ENCODE data around the gene IGHMBP2.
"Not testable (repeated sequence)": the region's sequence is repeated elsewhere in the genome, so short reads cannot be mapped to it uniquely, and the experiment has no call there.

The IGHMBP2 gene

DNA sequence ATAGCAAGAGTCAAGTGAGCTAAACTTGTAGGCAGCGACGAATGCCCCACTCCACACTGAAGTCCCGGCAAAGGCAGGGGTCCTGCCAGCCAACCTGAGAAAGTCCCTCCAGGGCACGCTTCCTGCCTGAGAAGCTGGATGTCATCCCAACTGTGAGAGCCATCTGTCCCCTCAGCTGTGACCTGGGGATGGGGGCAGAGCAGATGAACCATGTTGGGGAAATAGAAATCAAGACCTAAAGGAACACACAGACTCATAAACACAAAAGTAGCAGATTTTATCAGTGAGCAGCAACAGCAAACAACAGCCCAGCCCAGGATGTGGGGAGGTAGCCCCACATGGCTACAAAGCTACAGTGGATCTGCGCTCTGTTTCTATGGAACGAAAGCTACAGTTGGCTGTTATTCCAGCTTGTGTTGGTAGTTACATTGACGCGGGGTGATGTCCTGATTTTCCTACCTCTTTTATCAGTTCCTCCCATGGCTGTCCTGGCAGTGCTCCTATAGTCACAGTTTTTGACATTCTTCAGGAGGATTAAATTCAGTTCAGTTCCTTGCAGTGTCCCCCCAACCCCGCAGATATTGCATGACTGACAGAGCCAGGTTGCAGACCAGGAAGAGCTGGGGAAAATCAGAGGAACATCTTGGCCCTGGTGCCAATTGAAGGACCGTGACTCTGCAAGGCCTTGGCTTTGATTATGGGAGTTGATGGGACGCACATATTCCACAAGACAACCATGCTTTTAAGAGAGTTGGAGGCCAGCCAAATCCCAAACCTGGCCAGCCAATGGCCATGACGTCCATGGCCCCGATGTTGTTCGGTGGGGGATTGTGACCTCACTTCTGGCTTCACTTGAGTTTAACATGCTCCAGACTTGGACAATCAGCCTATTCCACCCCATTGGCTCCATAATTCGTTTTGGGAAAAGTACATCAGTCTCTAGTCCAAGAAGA, 62.5 kb downstream of the IGHMBP2 start:
- DNase-seq = no peak

DNA sequence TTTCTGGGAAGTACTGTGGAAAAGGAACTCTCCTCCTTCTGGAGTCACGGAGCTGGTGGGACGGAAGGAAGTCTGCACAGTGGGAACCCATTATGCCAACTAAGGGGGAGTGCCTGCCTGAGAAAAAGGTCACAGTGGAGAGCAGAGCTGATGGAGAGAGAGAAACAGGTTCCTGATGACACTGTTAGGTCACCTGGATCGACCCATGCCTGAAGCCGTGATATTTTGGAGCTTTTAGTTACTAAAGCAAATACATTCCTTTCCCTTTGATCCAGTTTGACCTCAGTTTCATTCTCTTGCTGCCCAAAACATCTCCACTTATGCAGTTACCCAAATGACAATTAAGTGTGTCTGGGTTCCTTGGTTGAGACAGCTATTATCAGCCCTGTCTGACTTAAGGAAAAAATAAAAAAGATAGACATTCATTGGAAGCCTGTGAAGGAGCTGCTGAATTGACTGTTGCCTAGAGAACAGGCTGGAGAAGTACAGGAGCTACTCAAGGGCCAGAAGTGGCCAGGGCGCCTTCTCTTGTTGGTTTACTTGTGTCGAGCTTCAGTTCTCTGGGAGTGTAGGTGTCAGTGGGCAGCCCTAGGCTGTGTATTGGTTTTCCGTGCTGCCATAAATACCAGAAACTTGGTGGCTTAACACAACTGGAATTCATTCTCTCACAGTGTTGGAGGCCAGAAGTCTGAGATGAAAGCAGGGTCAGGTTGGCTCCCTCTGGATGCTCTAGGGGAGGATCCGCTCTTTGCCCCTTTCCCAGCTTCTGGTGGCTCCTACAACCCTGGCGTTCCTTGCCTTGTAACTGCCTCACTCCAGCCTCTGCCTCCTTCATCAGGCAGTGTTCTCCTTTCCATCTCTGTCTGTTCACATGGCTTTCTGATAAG, 63.4 kb downstream of the IGHMBP2 start:
- DNase-seq = no peak

DNA sequence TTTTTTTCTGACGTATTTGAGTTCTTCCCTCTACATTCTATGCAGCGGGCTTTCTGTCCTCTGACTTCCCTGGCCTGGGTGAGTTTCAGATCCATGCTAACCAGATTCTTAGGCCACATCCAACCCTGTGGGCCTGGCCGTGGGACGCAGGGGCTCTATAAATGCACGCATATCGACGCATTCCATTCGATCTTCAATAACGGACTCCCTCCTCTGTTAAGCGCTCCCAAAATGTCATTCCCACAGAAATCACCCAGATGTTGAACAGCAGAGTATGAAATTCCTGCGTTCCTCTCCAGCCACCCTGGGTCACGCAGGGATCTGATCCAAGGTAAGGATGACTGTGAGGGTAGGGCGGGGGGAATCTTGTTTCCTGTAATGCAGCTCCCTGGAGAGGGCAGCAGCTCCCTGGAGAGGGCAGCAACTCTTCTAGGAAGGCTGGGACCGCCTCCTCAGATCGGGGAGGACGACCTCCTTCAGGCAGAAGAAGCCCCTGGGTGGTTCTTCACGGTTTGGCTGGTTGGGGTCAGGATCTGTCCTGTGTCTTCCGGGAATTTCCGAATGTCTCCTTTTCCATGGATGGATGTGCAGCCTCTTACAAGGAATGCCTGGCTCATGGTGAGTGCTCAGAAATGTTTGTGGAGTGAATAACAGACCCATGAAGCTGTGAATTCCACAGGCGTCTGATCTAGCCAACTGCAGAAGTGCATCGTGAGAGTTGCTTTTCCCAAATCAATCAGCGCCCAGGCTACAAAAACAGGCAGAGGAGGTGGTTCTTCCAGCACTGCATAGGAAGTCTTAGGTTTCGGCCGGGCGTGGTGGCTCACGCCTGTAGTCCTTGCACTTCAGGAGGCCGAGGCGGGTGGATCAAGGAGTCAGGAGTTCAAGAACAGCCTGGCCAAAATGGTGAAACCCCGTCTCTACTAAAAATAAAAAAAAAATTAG, 64.9 kb downstream of the IGHMBP2 start:
- DNase-seq = no peak

DNA sequence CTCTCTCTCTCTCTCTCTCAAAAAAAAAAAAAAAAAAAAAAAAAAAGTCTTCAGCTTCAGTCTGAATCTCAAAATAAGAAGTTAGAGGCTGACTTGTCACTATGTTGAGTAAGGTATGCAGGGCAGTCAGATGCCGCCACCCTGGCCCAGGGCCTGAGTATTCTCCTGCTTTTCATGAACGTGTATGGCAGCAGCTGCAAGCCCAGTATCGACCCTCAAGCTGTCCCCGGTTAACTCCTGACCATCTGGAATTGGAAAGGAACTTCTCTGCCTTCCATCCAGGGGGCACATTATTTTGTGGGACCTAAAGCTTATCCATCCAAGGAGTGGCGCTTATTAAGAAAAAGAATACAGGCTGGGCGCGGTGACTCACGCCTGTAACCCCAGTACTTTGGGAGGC, 65.7 kb downstream of the IGHMBP2 start:
- no peak for DNase-seq

DNA sequence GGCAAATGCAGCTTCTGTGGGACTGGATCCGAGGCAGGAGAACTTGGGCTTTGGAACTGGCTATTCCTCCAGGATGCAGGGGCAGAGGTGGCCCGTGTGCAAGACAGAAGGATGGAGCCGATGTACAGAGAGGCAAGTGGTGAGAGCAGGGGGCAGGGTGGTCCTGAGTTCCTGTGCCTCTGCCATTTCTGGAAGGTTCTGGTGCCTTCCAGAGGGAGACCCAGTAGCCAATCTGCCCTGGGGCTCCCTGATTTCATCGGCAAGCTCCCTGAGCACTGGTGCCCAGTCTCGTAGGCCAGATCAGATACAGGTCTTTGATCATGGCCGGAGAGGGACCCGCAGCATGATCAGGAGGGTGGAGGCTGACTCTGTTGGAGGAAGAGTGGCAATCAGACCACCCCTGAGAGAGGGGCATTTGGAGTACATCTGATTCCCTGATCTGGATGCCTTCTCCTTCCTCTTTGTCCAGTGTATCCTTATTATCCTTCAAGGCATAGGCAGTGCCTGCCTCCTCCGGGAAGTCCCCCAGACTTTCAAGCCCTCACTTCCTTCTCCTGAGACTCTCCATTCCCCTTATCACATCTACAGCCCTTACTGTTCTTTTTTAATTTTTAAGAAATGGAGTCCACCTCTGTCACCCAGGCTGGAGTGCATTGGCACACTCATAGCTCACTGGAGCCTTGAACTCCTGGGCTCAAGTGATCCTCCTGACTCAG, 67.4 kb downstream of the IGHMBP2 start:
- DNase-seq = no peak

DNA sequence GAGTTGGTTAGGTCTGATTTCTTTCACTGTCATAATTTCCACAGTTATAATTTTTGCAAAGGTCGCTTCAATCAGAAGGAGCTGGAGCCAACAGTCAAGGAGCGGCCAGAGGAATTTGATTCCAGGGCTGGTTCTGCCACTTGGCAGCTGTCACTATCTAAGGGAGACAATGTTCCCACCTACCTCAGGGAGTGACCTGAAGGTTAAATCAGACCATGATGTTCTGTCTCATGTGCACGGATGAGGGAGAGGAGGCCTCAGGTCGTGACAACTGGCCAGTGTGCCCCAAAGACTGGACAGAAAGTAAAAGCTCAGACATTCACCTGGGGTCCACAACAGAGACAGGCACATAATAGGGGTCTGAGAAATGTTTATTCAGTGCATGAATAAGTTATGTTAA, 69.5 kb downstream of the IGHMBP2 start:
- no peak for DNase-seq

DNA sequence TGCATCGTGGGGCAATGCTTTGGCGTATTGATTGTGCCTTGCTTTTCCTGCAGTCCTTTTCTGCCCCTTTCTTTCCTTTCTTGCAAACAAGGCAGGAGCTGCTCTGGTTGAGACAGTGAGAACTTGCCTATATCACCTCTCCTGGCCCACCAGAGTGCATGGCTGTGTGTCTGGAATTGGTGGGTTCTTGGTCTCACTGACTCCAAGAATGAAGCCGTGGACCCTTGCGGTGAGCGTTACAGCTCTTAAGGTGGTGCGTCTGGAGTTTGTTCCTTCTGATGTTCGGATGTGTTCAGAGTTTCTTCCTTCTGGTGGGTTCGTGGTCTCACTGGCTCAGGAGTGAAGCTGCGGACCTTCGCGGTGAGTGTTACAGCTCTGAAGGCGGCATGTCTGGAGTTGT, 70.0 kb downstream of the IGHMBP2 start:
- not testable (repeated sequence) for DNase-seq

DNA sequence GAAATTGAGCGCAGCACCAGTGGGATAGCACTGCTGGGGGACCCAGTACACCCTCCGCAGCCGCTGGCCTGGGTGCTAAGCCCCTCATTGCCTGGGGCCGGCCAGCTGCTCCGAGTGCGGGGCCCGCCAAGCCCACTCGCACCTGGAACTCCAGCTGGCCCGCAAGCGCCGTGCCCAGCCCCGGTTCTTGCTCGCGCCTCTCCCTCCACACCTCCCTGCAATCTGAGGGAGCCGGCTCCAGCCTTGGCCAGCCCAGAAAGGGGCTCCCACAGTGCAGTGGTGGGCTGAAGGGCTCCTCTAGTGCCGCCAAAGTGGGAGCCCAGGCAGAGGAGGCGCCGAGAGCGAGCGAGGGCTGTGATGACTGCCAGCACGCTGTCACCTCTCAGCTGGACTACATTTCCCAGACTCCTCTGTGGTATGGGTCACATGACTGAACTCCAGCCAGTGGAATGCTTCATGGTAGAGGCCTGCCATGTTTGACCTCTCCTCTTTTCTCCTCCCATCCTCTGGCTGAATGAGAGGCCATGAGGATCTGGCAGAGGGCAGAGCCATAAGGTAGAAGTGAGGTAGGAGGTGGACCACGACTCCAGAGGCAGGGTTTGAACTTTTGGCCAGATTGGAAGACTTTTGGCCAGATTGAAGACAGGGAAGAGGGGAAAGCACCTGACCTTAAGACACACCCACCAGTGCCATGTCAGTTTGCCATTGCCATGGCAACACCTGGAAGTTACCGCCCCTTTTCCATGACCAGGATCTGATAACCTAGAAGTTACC, 70.9 kb downstream of the IGHMBP2 start:
- peak; percentile 31 to 38 (median 34) for DNase-seq

DNA sequence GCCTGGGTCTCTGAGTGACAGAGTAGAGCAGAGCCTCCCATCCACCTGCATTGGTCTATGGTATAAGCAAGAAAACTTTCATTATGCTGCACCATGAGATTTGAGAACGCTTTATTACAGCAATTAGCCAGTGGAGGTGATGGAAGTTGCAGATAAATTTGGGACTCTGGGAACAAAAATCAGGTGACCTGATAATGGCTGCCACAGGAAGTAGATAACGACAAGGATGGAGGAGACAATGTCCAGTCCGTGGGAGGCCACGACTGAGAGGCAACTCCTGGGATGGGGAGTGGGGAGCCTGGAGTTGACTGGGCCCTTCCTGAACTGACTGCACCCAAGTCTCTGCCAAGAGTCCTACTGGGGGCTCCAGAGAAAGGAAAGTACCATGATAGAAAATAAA, 72.4 kb downstream of the IGHMBP2 start:
- no peak for DNase-seq

DNA sequence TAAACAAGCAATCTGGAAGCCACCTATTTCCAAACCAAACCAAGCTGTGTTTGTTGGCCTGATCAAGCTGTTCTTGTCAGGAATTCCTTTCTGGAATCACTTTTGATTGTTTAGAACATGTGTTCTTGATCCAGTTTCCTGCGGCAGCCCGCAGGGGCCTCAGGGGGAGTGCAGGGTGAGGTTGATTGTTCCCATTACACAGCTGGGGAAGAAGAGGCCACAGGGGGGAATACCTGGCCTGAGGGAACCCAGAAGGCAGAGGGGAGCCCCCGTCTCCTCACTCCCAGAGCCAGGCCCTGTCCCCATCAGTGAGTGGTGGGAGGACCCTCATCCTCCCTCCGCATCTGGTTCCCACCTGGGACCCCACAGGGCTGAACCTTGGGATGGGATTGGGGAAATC, 72.9 kb downstream of the IGHMBP2 start:
- DNase-seq = no peak

DNA sequence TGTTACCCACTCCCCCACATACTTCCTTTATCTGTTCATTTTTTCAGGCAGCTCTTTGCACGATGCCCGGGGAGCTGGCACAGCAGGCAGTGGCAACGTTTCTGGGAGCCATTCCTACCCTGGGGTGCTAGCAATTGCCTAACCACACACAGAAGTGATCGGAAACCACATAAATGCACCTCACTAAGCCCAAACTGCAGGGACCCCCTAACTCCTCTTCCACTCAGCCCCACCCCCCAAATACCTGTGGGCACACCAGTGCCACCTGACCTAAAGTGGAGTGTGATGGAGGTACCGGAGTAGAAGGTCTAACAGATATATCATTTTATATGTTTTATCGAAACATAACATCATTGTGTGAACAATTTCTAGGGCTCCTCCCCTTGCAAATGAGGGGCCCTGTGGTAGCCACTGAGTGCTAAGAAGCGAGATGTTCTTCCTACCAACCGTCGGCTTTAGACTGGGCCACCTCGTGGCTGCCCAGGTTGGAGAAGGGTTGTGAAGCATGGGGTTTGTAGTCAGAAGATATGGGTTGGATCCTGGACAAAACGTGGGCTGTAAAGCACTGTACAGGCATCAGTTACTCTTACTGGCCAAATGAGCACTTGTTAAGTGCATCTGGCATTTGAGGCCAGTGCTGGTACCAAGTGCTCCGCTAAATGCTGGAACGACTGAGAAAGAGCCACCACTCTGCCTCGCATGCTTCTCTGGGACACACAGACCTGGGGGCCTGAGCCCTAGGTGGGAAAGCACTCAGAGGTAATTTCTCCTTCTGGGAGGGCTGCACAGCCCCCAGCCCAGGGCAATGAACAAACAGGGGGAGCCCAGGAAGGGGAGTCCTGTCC, 74.3 kb downstream of the IGHMBP2 start:
- no peak for DNase-seq

DNA sequence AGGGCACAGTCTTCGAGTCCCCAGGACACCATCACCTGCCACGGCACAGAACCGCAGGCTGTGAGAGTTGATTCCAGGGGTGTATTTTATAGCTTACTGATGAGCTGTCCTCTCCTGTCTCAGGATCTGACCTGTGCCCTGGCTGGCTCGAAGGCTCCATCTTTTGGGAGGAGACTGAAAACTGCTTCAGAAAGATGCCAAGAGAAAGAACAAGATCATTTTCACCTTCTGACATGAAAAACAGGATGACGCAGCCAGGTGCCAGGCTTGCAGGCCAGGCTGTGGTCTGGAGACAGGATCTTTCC, 74.9 kb downstream of the IGHMBP2 start:
- no peak for DNase-seq

DNA sequence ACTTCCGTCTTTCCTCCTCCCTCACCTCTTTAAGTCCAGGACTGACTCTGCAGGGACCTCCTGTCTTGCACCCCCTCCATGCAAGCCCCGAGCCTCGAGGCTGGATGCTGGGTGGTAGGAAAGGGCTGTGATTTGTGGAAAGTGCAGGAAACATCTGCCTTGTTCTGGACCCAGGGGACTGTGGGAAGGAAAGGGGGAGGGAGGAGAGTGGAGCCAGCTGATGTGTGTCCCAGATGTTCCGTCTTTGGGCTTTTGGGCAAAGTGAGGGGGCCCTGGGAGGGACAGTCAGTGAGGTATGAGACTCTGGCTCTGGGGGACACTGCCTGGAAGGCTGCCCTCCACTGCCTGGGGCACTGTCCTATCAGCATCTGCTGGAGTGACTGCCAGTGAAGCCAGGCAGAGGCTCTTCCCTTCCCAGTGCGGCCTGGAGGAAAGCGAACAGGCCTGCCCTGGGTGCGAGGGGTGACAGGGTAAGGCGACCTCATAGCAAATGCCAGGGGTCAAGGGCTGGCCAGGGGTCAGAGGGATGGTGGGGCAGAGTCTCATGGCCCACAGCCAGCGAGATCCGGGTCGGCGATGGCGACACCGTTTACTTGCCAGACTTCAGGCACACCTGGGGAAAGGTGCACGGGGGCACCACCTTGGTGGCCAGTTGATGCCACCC, 75.4 kb downstream of the IGHMBP2 start:
- no peak for DNase-seq

DNA sequence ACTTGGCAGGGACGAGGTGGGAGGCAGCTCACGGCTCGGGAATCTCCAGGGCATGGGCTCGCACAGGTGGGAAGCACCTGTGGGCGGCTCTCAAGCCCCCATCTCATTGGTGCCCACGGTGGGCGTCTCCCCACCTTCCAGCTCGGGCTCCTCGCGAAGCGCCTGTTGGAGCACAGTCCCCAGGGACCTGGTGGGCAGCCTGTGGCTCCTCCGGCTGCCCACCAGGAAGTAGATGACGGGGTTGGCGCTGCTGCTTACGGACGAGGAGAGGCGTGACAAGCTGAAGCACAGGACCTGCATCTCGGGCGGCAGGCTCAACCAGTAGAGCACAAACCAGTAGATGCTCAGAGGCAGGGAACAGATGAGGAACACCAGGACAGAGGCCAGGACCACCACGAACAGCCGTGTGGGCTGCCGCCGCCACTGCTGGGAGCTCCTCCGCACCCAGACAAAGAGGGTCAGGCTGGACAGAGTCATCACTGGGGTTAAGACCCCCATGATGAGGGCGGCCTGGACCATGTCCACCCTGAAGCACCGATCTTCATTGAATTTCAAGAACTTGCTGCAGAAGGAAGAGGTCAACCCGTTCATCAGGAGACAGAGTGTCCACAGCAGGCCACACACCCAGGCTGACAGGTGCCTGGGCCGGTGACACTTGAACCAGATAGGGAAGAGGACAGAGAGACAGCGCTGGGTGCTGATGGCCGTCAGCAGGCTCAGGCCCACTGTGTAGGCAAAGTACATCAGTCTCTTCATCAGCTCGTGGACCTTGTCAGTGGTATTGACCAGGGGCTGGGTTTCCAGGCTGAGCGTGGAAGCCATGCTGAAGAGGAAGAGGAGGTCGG, 76.5 kb downstream of the IGHMBP2 start:
- DNase-seq = no peak

DNA sequence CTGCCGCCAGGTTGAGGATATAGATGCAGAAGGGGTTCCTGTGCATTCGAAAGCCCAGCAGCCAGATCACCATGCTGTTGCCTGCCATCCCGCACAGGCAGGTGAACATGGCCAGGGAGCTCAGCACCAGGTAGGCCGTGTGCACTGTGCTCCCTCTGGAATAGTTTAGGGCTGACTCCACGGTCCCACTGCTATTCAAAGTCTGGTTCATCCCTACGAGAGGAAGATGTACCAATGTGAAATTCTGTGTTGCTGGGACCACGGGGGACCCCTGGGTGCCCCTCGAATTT, 77.0 kb downstream of the IGHMBP2 start, which contains the start of gene MRGPRD:
MRGPRD (minus strand) TSS at position 211 of the 290 bp plus-strand sequence; CDS start at position 211, 0 bp downstream.
- DNase-seq = no peak

DNA sequence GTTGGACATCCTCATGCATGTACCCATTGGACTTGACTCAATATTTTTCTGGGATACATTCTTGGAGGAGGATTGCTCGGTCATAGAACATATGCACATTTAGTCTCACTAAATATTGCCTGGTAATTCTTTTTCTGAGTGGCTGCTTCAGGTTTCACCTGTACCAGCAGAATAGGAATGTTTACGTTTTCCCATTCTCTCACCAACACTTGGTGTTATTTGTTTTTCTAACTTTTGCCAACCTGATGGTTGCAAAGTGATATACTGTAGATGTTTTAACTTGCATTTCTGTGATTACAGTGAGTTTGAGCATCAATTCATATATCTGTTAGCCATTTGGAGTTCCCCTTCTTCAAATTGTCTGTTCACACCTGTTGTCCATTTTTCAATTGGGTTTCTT, 78.4 kb downstream of the IGHMBP2 start:
- DNase-seq = no peak

DNA sequence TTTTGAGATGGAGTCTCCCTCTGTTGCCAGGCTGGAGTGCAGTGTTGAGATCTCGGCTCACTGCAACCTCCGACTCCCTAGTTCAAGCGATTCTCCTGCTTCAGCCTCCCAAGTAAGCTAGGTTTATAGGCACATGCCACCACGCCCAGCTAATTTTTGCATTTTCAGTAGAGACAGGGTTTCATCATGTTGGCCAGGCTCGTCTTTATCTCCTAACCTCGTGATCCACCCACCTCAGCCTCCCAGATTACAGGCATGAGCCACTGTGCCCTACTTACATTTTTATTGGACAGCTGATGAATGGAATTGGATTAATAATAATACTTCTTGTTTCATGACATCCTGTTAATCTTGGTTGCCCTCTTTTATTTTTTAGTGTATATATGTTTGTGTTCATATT, 80.1 kb downstream of the IGHMBP2 start:
- DNase-seq = no peak

DNA sequence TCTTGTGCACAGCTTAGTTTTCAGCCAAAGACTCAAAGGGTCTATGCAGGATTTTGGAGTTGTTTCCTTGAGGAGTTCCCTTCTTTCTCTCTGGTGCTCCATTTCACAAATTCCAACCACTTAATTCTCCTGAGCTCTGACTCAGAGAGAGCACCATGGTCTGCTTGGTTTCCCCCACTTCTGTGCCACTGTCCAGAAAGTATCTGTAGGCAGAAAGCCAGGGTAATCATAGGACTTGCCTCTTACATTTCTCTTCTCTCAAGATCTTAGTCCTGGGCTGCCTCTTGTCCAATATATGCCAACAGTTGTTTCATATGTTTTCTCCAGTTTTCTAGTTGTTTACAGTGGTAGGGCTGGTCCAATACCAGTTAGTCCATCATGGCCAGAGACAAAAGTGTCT, 83.5 kb downstream of the IGHMBP2 start:
- no peak for DNase-seq

DNA sequence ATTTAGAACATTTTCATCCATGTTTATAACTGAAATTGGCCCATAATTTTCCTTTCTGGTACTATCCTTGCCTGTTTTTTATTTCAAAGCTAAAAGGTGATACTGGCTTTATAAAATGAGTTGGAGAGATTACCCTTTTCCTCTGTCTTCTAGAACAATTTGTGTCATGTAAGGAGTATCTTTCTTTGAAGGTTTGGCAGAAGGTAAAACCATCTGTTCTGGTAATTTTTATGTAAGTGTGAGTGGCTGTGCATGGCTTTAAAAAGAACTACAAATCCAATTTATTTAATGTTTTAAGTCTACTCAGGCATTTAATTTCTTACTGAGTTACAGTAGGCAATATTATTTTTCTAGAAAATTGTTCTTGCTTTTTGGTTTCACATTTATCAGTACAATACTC, 84.8 kb downstream of the IGHMBP2 start:
- no peak for DNase-seq

Measured in suppressor macrophage treated with lipopolysaccharide for 1 hour (primary cell).